HG03066 (cell line): Measurements from ENCODE around the gene VTN.

Experiments
- ATAC-seq: cut with Tn5 transposase; IDR thresholded peaks from one replicate; pipeline ENCODE4 v1.9.1; 2021; ENCODE audit warnings: low read depth; ENCODE audit not compliant: unreplicated experiment

VTN gene

GRCh38 chr17:28370035-28370743, at the start of gene VTN:
Gene VTN (minus strand): TSS chr17:28370307. CDS start chr17:28370203, 104 bp downstream.
- no peak for ATAC-seq

GRCh38 chr17:28416703-28417311, 46.7 kb upstream of the VTN start:
- no peak for ATAC-seq

- no peak for ATAC-seq
These were observed 45.8 kb upstream of the VTN start for GRCh38 chr17:28415886-28416285.

GRCh38 chr17:28413804-28414203, 43.7 kb upstream of the VTN start:
- no peak for ATAC-seq

GRCh38 chr17:28412099-28412498, 42.0 kb upstream of the VTN start:
- no peak for ATAC-seq

GRCh38 chr17:28407974-28408306, 37.8 kb upstream of the VTN start:
- ATAC-seq = no peak

- no peak for ATAC-seq
These were observed 37.2 kb upstream of the VTN start for GRCh38 chr17:28407130-28407973.

GRCh38 chr17:28406473-28406814, 36.3 kb upstream of the VTN start:
- ATAC-seq = no peak

- peak; percentile 72 for ATAC-seq
These were observed 35.7 kb upstream of the VTN start, which contains the start of gene SLC46A1 for GRCh38 chr17:28405632-28406472. Gene SLC46A1 (minus strand): TSS chr17:28406212. CDS start chr17:28406114, 98 bp downstream.

- ATAC-seq = no peak
These were observed 34.9 kb upstream of the VTN start for GRCh38 chr17:28404812-28405570.

GRCh38 chr17:28404461-28404811, 34.3 kb upstream of the VTN start:
- no peak for ATAC-seq

GRCh38 chr17:28404007-28404406, 33.9 kb upstream of the VTN start:
- no peak for ATAC-seq

GRCh38 chr17:28402844-28403243, 32.7 kb upstream of the VTN start:
- no peak for ATAC-seq

GRCh38 chr17:28402224-28402630, 32.1 kb upstream of the VTN start:
- ATAC-seq = no peak

GRCh38 chr17:28399808-28400207, 29.7 kb upstream of the VTN start:
- ATAC-seq = no peak

- ATAC-seq = no peak
These were observed 28.3 kb upstream of the VTN start for GRCh38 chr17:28398280-28398981.

- no peak for ATAC-seq
These were observed 27.7 kb upstream of the VTN start for GRCh38 chr17:28397687-28398279.

GRCh38 chr17:28397275-28397674, 27.2 kb upstream of the VTN start:
- no peak for ATAC-seq

- no peak for ATAC-seq
These were observed 26.6 kb upstream of the VTN start for GRCh38 chr17:28396635-28397239.
